Camera-type eye (tissue), 1 donor: Measurements from ENCODE around the gene PAIP1. TPM values are rescaled to one million over a fixed set of nuclear protein-coding genes. Genes with fewer than 3 reads are reported as not detected.

Source experiments
- total RNA-seq: library from RNA; depleted of rRNA; stranded (reverse); fragments of >200 nt; gene quantifications from one replicate; pipeline ENCODE4 v1.2.3, GENCODE V29; 2014

Gene PAIP1, protein sequence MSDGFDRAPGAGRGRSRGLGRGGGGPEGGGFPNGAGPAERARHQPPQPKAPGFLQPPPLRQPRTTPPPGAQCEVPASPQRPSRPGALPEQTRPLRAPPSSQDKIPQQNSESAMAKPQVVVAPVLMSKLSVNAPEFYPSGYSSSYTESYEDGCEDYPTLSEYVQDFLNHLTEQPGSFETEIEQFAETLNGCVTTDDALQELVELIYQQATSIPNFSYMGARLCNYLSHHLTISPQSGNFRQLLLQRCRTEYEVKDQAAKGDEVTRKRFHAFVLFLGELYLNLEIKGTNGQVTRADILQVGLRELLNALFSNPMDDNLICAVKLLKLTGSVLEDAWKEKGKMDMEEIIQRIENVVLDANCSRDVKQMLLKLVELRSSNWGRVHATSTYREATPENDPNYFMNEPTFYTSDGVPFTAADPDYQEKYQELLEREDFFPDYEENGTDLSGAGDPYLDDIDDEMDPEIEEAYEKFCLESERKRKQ
- 131 TPM for total RNA-seq

DNA sequence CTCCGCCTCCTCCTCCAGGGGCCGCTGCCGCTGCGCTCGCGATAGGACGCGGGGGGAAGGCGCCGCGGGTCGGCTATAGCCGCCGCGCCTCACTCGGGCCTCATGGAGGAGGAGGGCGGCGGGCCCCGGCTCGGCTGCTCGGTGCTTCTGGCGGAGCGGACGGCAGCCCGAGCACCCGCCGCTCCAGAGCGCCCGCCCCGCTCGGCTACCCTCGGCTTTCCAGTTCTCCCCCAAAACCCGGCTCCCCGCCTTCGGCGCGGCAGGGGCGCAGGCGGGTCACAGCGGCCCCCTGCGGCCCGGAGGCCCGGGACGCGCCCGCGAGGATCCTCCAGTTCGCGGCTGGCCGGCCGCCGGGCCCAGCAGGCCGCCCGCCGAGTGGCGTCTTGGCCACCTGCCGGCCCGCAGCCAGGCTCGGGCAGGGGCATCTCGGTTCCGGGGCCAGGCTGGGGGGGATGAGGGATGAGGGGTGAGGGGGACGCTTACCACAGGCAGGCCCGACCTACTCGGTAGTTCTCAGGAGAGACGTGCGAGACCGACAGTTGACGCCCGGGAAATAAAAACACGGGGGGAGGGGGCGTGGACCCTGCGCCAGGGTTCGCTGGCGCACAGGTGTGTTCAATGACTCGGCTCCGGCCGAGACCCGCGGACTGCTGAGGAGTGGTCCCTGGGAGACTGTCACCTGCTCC is at the start of gene PAIP1:
TSS of gene PAIP1 (minus strand) at position 221 of the 686 bp plus-strand sequence. CDS start 231 bp downstream, outside the sequence.

DNA sequence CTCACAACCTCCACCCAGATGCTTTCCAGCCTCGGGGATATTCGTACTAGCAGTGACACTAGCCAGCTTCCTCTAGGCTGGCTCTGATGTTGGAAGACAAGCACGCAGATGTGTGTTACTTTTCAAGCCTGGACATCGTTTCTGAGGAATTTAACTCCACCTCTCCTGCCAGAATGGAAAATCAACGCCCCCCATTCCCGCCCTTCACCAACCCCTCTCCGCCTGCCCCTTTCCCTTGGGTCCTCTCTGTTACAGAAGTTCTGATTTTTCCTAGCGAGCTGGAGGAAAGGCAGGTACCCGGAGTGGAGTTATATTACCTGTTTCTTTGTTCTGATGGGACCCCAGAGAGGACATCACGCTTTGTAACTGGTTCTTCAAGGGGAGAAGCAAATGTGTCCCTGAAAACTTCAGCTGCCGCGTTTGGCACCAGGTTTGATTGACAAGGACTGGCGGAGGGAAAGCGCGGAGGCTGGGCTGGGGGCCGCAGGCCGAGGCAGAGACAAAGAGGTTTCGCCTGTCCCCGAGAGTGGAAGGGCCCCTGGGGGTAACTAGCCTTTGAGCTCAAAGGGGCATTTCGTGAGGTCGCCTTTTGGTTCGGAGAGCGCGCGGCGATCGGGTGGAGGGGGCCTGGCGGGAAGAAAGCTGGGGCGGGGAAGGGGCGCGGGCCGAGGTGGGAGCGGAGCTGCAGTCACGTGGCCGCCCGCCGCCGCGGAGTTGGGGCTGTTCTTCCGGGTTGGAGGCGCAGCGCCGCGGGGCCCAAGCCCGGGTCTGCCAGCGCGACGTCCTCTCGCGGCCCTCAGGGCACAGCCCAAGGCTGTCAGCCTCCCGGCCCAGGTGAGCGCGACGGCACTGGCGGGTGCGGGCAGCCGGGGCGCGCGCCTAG is 45.8 kb upstream of the PAIP1 start, which contains the start of gene NNT:
TSS of gene NNT (plus strand) at position 720 of the 883 bp plus-strand sequence. CDS start 6,016 bp downstream, outside the sequence.

DNA sequence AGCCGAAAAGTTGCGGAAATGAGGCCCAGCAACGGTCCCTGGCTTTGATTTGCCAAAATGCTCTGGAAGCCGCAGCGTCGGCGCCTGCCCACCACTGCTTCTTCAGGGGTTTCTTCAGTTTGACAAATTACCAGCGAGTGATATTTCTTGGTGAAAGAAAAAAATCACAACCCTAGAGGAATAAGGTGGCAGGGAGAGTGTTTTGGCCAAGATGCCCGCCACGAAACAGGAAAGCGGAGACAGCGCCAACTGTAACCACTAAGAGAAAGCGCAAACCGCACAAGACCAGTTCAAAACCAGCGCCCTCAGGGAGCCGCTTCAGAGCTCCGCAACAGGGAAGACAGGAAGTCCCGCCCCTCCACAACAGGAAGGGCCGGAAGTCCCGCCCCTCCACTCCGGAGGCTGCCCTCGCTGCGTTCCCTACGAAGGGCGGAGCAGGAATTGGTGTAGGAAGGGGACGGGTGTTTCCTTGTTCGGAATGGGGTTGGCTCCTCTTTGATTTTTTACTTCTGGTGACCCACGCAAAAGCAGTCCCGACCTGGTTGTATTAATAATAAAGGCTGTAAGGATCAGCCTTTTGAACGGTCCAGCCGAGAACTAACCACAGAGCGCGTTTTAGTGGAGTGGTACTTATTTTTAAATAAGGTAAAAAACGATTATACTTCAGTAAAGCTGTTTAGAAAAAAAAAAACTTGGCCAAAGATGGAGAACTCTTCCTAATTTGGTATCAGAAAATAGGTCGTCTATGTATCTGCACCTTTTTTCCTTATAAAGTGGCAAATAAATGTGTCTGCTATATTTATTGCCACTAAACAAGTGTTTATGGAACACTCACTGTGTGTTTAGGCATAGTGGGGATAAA is 41.8 kb downstream of the PAIP1 start, which contains the start of gene C5orf34:
TSS of gene C5orf34 (minus strand) at position 333 of the 862 bp plus-strand sequence. CDS start 5,809 bp downstream, outside the sequence.

DNA sequence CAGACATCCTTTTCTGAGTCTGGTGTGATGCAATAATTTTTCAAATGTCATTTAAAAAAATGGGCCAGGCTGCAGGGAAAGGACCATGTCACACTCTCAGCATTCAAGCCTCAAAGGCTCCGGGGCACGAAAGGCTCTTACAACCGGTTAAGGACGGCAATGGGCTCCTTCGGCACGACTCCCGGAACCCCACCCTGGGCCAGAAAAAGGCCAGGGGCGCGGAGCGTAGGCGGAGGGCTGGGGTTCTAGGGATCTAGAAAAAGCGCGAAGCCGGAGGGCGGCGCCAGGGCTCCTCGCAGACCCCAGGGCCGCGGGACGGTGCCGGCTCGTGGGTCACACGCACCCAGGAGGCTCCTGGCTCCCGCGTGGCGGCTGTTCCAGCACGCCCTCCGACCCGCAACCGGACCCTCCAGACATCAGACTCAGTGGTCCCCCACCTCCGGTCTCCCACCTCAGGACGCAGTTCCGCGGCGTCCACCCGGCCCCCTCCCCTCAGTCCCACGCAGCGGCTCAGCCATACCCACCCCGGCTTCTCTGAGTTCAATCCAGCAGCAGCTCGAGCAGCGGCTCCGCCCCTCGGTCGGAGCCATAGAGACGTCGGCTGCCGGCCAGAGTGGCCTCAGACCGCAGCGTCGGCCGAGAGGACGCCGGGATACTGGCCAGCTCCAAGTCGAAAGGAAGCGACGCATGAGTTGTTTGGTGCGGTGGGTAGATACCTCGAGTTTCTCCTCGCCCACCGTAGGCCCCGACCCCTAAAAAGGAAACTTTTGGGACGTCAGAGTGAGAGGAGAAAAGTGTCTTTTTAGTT is 73.4 kb downstream of the PAIP1 start, which contains the start of gene TMEM267:
TSS of gene TMEM267 (minus strand) at position 568 of the 808 bp plus-strand sequence. CDS start 29,896 bp downstream, outside the sequence.

Other genes with a start within 250 kb of the PAIP1 start
- 138 TPM for gene HMGCS1, start 243.7 kb downstream of the PAIP1 start, total RNA-seq
- 13.4 TPM for gene CCL28, start 144.7 kb downstream of the PAIP1 start, total RNA-seq
- gene TMEM267, start 73.2 kb downstream of the PAIP1 start, total RNA-seq: 16.1 TPM
- 4.4 TPM for gene C5orf34, start 41.9 kb downstream of the PAIP1 start, total RNA-seq
- gene NNT, start 46.1 kb upstream of the PAIP1 start, total RNA-seq: 112 TPM